K562 (cell line): ENCODE results near the gene NR5A2. TPM values are rescaled to one million over a fixed set of nuclear protein-coding genes. Genes with fewer than 3 reads are reported as not detected.

Source experiments
- ATAC-seq: fragments of 200-7000 bp; cut with Tn5 transposase; 3 replicates; pipeline ENCODE4 v1.9.1; 2020; ENCODE audit warnings: moderate library complexity
- BruUV-seq: library from RNA; stranded (reverse); fragments of 400-500 nt; replicated peaks from 2 replicates; lab custom pipeline; 2021; lab: Mats Ljungman, UMichigan
- CTCF ChIA-PET: fragments of 300-600 bp; formaldehyde crosslinking; extraction: SDS; loops from one replicate; lab custom pipeline; 2021; ENCODE audit warnings: low intra/inter-chr PET ratio; lab: Yijun Ruan, JAX
- POLR2A ChIA-PET: fragments of 300-600, 350-650 bp; sonication (Branson Sonifier 250); formaldehyde crosslinking; extraction: SDS; loops from one replicate; lab custom pipeline; 2021; ENCODE audit warnings: antibody characterized with exemption, inconsistent platforms; lab: Yijun Ruan, JAX
- DNase-seq, 4 experiments: peaks; one replicate each; pipeline versions ENCODE4 v3.0.0 to v3.0.0-alpha.2; 2011 to 2018; ENCODE audit warnings: low spot score in 3 of 4, mixed read lengths in 3 of 4; ENCODE audit errors: extremely low read depth in 1 of 4
- FAIRE-seq: peaks from 2 replicates; lab custom pipeline; 2011; peaks lifted over from hg19 to GRCh38; lab: Jason Lieb, UNC
- H2AFZ ChIP-seq: 2 replicates; pipeline ENCODE4 v1.6.0; 2011; ENCODE audit warnings: low read depth, low read length, control low read depth, inconsistent platforms
- H3K27ac ChIP-seq: fragments of 200-600 bp; 3 replicates; pipeline ENCODE4 v1.8.0; 2011; ENCODE audit warnings: low read depth, mild to moderate bottlenecking, control low read depth, inconsistent platforms, low read length, moderate library complexity, mixed read lengths; ENCODE audit errors: extremely low read depth
- H3K27me3 ChIP-seq, 2 experiments: fragments of 300-600 bp in 1 of 2; 2 replicates in 1 of 2; 3 replicates in 1 of 2; pipeline versions ENCODE4 v1.6.0 to v1.8.0; 2011; ENCODE audit warnings: inconsistent platforms in 2 of 2, low read length in 2 of 2, mild to moderate bottlenecking in 1 of 2, mixed read lengths in 1 of 2, moderate library complexity in 1 of 2; ENCODE audit not compliant: control insufficient read depth in 2 of 2, insufficient read depth in 2 of 2
- H3K36me3 ChIP-seq: fragments of 300-600 bp; 3 replicates; pipeline ENCODE4 v1.8.0; 2011; ENCODE audit warnings: mild to moderate bottlenecking, low read length, inconsistent platforms; ENCODE audit not compliant: control insufficient read depth, insufficient read depth
- H3K4me1 ChIP-seq, 2 experiments: fragments of 200-600 bp in 1 of 2; replicated peaks in 1 of 2; 2 replicates in 1 of 2; 3 replicates in 1 of 2; pipeline versions ENCODE4 v1.5.1 to v1.8.0; 2011; ENCODE audit warnings: inconsistent platforms in 2 of 2, low read length in 2 of 2, mild to moderate bottlenecking in 1 of 2, mixed read lengths in 1 of 2, moderate library complexity in 1 of 2; ENCODE audit not compliant: control insufficient read depth in 2 of 2, insufficient read depth in 2 of 2
- H3K4me2 ChIP-seq: 2 replicates; pipeline ENCODE4 v1.6.1; 2011; ENCODE audit warnings: low read length, control low read depth, inconsistent platforms, mixed read lengths; ENCODE audit not compliant: insufficient read depth
- H3K4me3 ChIP-seq: fragments of 200-600 bp; sonication (generic), shearing (Covaris generic); 2 replicates; pipeline ENCODE4 v1.5.1; 2016; ENCODE audit warnings: control low read depth, inconsistent platforms
- H3K79me2 ChIP-seq: fragments of 200-600 bp; 3 replicates; pipeline ENCODE4 v1.8.0; 2011; ENCODE audit warnings: low read length, inconsistent platforms; ENCODE audit not compliant: control insufficient read depth, insufficient read depth
- H3K9ac ChIP-seq, 2 experiments: 2 replicates each; pipeline versions ENCODE4 v1.6.0 to v1.6.1; 2011; ENCODE audit warnings: low read depth in 2 of 2, low read length in 2 of 2, control low read depth in 1 of 2, inconsistent platforms in 1 of 2, mild to moderate bottlenecking in 1 of 2, mixed read lengths in 1 of 2; ENCODE audit not compliant: insufficient read depth in 1 of 2
- H3K9me1 ChIP-seq: one replicate; pipeline ENCODE4 v1.6.0; 2011; ENCODE audit warnings: inconsistent platforms, mild to moderate bottlenecking, low read length, moderate library complexity; ENCODE audit not compliant: control insufficient read depth, insufficient read depth
- H3K9me3 ChIP-seq: replicated peaks from 2 replicates; pipeline ENCODE4 v1.5.1; 2011; ENCODE audit warnings: low read depth, low read length, inconsistent platforms; ENCODE audit not compliant: control insufficient read depth, insufficient read depth
- H4K20me1 ChIP-seq: replicated peaks from 2 replicates; pipeline ENCODE4 v1.6.1; 2011; ENCODE audit warnings: low read length, inconsistent platforms, mixed read lengths; ENCODE audit not compliant: control insufficient read depth, insufficient read depth
- HDAC8 ChIP-seq: fragments of 450-650 bp; IDR thresholded peaks from 2 replicates; pipeline ENCODE4 v1.6.1; 2016; ENCODE audit warnings: mild to moderate bottlenecking, missing genetic modification characterization, moderate library complexity, missing compliant biosample characterization
- HOMEZ ChIP-seq: fragments of 250-450 bp; sonication (Bioruptor Pico); IDR thresholded peaks from 2 replicates; pipeline ENCODE4 v1.4.0; 2020; ENCODE audit warnings: mild to moderate bottlenecking, moderate library complexity
- RREB1 ChIP-seq: fragments of 250-450 bp; sonication (Bioruptor Pico); IDR thresholded peaks from 2 replicates; pipeline ENCODE4 v1.4.0; 2020
- SMARCE1 ChIP-seq: fragments of 450-650 bp; IDR thresholded peaks from 2 replicates; pipeline ENCODE4 v1.7.1; 2016; ENCODE audit warnings: mild to moderate bottlenecking
- SOX6 ChIP-seq: fragments of 450-650 bp; IDR thresholded peaks from 2 replicates; pipeline ENCODE4 v1.6.1; 2014; ENCODE audit warnings: mild to moderate bottlenecking
- ZBTB26 ChIP-seq: fragments of 450-650 bp; formaldehyde crosslinking; IDR thresholded peaks from 2 replicates; pipeline ENCODE4 v1.4.0; 2022; ENCODE audit warnings: missing genetic modification characterization
- ZNF583 ChIP-seq: fragments of 250-450 bp; sonication (Bioruptor Pico); IDR thresholded peaks from 2 replicates; pipeline ENCODE4 v1.4.0; 2020
- WGBS: fragments of 100-300 bp; shearing (Covaris generic); methylation state at CpG from one replicate; pipeline ENCODE4 v1.1.6; 2016; ENCODE audit warnings: low coverage, mixed read lengths; ENCODE audit not compliant: insufficient coverage; ENCODE audit errors: missing lambda C conversion rate; 5-methylcytosine and 5-hydroxymethylcytosine counted together
- in situ Hi-C: fragments of 300-500 bp; cut with MboI; formaldehyde crosslinking; loops from 4 replicates; pipeline ENCODE4 v1.15.0; 2018; ENCODE audit warnings: inconsistent platforms, mixed read lengths
- intact Hi-C: fragments of 100-400 bp; cut with micrococcal nuclease; formaldehyde crosslinking; loops from 2 replicates; pipeline ENCODE4 v1.14.2; 2022
- polyA plus RNA-seq, 8 experiments: library from polyadenylated mRNA; depleted of rRNA in 4 of 8; stranded (reverse) in 5 of 8; unstranded in 3 of 8; fragments of >200 nt; fragmentation: Nextera tagmentation in 2 of 8; fragmentation: Illumina TruSeq in 1 of 8; extraction: Ambion mirVana in 2 of 8; extraction: Trizol in 1 of 8; gene quantifications; 2 replicates each; pipeline versions ENCODE4 v1.2.1 to v1.2.3, GENCODE V29; 2011 to 2014; ENCODE audit warnings: inconsistent platforms in 1 of 8, missing spikeins in 1 of 8
- total RNA-seq, 7 experiments: library from RNA; depleted of rRNA in 6 of 7; stranded (reverse); fragments of >200 nt in 6 of 7; fragmentation: Illumina TruSeq in 2 of 7; extraction: Trizol in 2 of 7; gene quantifications; 2 replicates each; pipeline versions ENCODE4 v1.2.1 to v1.2.3, GENCODE V29; 2011 to 2021; ENCODE audit warnings: low replicate concordance in 1 of 7

The NR5A2 gene
- total and polyA plus RNA-seq, 9 of the 15 experiments (the other 6 are each of a cell fraction or from before 2014, with no cell fraction given) = 0.13 to 0.40 (median 0.29) TPM

- Histone ChIP-seq H3K27me3 (peaks cover 3 to 8% of the 10 kb centered on the region in 2 experiments; a peak in 2 of 5 replicates), H3K4me3 (no peak overlapping the region), H3K27ac (no peak overlapping the region), H3K4me2 (no peak overlapping the region), H4K20me1 (no peaks in the 10 kb centered on the region), H3K9me1 (no peaks in the 10 kb centered on the region), H3K36me3 (no peaks in the 10 kb centered on the region), H2AFZ (peak overlapping the region; percentile 33; the same call in 1 of the 2 replicates), H3K4me1 (peaks cover 0 to 3% of the 10 kb centered on the region in 2 experiments; a peak in 1 of 5 replicates), H3K9ac (no peak overlapping the region), H3K9me3 (no peaks in the 10 kb centered on the region; the same call in 1 of the 2 replicates), H3K79me2 (no peaks in the 10 kb centered on the region)
- FAIRE-seq (no peak), ATAC-seq (no peak), DNase-seq (no peak)
- no peak for TF ChIP-seq ZBTB26 (CRISPR knock-in tag)
- peak; percentile 87; the same call in 1 of the 2 replicates for TF ChIP-seq ZNF583 (CRISPR knock-in tag)
- 68% methylated on average over 23 of the region's 24 CpGs for WGBS
- POLR2A ChIA-PET = interaction anchor here (0.6 to 5.0 kb wide), 2 partner anchors 9 to 1890 kb away, joined by 4 to 17 read pairs; no protein-coding TSS in a partner anchor
- intact Hi-C loops = no loop called here
- CTCF ChIA-PET = no interaction called here
- no TSS peak for BruUV-seq
- in situ Hi-C loops = no loop called here
These were observed 185.9 kb downstream of the NR5A2 start for GRCh38 chr1:200213392-200213791.

- Histone ChIP-seq H3K9me3 (no peaks in the 10 kb centered on the region; the same call in 1 of the 2 replicates), H3K79me2 (no peaks in the 10 kb centered on the region), H3K9me1 (no peaks in the 10 kb centered on the region), H3K4me1 (peaks cover 0 to 3% of the 10 kb centered on the region in 2 experiments; a peak in 1 of 5 replicates), H3K4me3 (no peak overlapping the region), H3K27ac (no peak overlapping the region), H3K27me3 (peaks cover 3 to 8% of the 10 kb centered on the region in 2 experiments; a peak in 2 of 5 replicates), H4K20me1 (no peaks in the 10 kb centered on the region), H2AFZ (no peak overlapping the region), H3K9ac (no peak overlapping the region), H3K4me2 (no peak overlapping the region), H3K36me3 (no peaks in the 10 kb centered on the region)
- CTCF ChIA-PET = no interaction called here
- FAIRE-seq (no peak), ATAC-seq (no peak), DNase-seq (no peak)
- 34% methylated on average over 15 of the region's 15 CpGs for WGBS
- POLR2A ChIA-PET = interaction anchor here (0.5 to 5.0 kb wide), 2 partner anchors 9 to 1102 kb away, joined by 4 to 17 read pairs; no protein-coding TSS in a partner anchor
- intact Hi-C loops = no loop called here
- BruUV-seq = no TSS peak
- in situ Hi-C loops = no loop called here
- TF ChIP-seq SMARCE1 = no peak
- TF ChIP-seq HDAC8 (tag) = no peak
- no peak for TF ChIP-seq RREB1 (CRISPR knock-in tag)
- TF ChIP-seq HOMEZ (CRISPR knock-in tag) = no peak
- TF ChIP-seq SOX6 = no peak
These were observed 186.4 kb downstream of the NR5A2 start for GRCh38 chr1:200213921-200214320.
